Stimulated activated CD4-positive, alpha-beta T cell treated with anti-CD3 and anti-CD28 coated beads, Interleukin-15, amount 100 ng/mL, for 1 hour (primary cell): ENCODE results near the gene PPP1R7.

Experiments used
- DNase-seq, 2 donors: peaks; one replicate each; pipeline ENCODE4 v3.0.0-alpha.2; 2020; ENCODE audit warnings: low read depth in 1 of 2, low spot score in 1 of 2

The PPP1R7 gene

DNA sequence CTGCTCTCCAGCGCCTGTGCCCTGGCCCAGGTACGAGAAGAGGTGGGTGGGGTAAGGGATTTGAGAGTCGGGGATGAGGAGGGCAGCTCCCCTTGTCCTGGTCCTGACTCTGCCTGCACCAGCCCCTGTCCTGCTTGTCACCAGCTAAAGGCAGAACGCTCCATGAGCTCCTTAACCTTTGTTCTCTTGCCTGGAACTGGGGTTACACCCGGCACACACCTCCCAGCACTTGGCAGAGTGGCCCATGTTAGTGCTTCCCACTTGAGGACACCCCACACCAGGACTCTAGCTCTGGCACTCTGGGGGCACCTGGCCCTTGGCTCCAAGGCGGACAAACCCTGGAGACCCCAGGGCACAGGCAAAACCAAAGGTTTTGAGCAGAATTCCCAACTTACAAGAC, 57.4 kb downstream of the PPP1R7 start:
- no peak for DNase-seq

DNA sequence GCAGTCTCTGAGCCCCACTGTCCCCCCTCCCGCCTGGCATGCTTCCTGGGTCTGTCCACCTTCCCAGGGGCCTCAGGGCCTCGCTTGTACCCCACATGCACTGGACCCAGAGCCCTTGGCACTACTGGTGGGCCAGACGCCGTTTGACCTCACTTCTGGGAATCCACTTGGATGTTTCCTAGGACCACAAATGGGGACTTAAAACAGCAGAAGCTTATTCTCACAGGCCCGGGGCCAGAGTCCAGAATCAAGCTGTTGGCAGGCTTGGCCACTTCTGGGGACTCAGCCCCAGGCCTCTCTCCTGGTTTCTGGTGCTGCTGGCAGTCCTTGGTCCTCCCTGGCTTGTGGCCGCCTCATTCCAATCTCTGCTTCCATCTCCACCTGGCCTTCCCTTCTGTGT, 57.8 kb downstream of the PPP1R7 start:
- DNase-seq, result no peak

DNA sequence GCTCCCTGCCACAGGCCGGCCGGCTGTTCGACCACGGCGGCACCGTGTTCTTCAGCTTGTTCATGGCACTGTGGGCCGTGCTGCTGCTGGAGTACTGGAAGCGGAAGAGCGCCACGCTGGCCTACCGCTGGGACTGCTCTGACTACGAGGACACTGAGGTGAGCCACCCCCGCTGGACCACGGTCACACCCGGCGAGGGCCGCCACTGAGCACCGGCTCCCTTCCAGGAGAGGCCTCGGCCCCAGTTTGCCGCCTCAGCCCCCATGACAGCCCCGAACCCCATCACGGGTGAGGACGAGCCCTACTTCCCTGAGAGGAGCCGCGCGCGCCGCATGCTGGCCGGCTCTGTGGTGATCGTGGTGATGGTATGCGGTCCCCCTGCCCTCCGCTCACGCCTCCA, 59.0 kb downstream of the PPP1R7 start:
- DNase-seq, result no peak

DNA sequence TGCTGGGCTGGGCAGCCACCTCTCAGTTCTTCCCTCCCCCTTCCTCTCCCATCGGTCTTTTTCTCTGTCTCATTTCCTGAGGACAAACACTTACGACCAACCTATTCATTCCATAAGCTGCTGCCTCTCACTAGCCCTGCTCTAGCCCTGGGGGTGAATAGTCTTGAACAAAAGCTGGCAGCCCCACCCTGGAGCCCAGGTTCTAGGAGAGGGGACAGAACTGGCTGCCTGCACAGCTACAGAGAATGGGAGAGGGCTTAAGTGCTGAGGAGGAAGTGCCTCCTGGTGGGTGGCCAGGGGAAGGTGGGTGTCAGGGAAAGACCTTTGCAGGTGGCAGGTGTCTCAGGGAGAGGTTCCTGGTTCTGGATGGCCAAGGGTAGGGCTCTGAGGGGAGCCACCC, 61.0 kb downstream of the PPP1R7 start:
- no peak for DNase-seq

DNA sequence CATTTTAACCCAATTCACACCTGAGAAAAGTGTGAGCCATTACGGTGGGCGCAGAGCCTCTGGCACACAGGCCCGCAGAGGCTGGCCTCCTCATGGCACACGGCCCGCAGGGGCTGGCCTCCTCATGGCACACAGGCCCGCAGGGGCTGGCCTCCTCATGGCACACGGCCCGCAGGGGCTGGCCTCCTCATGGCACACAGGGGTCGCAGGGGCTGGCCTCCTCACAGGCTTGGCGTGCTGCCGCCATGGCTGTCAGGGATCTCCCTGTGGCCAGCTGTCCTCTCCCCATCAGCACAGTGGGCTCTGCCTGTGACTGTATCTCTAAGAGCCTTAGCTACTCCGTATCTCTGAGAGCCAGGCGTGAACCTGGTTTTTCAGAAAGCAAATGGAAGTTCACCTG, 62.8 kb downstream of the PPP1R7 start:
- DNase-seq, result no peak

DNA sequence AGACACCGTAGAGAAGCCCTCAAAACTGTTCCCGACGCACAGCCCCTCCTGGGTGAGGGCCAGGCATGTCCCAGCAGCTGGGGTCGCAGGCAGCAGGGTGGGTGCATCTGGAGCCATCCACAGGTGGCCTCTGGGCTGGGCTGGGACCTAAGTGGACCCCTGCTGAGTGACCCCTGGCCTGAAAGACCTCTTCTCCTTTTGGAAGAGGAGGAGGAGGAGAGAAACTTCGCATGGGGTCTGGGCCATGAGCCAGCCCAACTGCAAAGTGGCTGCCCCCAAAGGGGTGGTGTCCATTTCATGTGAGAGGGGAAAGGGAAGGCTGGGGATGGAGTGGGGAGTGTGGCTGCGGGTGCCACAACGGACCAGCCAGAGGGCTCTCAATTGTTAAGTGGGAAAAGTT, 63.3 kb downstream of the PPP1R7 start:
- no peak for DNase-seq

DNA sequence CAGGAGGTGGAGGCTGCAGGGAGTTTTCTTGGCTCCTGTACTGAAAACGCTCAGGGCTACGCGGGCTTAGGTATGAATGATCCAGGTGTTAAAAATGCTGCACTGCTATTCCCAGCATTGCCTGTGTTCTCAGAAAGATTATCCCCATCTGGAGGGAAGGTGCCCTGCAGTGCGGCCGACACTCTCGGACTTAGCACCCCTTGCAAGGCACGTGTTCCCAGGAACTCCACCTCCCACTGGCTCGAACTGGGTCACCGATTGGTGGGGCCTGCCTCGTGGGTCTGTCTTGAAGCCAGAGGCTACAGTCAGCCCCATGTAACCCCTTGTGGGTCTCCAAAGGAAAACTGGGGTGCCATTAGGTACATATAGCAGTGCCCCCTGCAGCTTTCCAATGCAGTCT, 63.9 kb downstream of the PPP1R7 start:
- no peak for DNase-seq

DNA sequence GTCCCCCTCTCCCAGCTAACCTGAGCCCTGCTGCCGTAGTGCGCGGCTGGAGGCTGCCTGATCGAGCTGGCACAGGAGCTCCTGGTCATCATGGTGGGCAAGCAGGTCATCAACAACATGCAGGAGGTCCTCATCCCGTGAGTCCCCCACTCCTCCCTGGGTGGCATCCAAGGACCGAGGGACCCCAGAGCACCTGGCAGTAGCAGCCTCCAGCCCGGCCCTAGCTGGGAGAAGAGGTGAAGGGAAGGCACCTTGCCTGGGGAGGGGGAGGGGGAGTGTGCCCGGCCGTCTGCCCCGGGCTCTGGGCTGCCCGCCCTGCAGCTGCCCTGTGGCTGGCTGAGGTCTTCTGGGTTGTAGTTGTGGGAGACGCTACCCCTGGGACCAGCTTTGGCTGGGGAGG, 64.5 kb downstream of the PPP1R7 start:
- no peak for DNase-seq

DNA sequence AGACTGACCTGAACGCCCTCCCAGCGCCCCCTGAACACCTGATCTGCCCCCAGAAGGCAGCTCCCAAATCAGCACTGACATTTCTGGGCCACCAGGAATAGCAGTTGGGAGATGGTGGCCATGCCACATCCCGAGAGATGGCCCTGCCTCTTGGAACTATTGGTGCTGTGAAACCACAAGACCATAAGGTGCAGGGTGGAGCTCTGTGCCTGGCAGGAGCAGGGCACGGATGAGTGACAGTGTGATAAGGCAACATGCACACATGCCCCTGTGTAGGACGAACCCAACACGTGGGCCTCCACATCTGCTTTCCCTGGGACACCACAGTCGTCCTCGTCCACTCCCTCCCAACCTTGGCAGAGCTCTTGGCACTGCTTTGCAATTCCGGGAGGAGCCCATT, 65.2 kb downstream of the PPP1R7 start:
- DNase-seq, result no peak

DNA sequence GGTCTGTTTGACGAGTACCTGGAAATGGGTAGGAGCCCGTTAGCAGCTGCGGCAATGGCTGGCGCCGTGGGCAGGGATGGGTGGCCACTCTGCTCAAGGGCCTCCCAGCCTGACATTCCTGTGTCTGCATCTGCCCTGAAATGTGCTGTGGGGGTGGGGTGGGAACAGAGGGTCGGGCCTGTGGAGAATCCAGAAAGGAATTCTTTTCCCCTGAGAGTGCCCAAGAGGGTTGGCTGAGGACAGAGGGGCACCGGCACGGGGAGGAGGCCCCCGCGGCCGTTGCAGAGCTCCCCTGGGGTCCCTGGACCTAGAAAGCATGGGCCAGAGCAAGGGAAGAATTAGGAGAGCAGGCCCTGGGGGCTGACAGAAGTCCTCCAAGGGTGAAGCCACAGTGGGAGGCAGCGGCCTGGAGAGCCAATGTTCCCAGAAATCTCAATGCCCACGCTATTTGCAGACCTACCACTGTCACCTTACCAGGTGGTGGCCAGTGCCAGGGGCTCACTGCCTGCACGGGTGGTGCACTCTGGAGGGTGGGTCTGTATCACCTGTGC, 66.0 kb downstream of the PPP1R7 start:
- DNase-seq, result no peak

DNA sequence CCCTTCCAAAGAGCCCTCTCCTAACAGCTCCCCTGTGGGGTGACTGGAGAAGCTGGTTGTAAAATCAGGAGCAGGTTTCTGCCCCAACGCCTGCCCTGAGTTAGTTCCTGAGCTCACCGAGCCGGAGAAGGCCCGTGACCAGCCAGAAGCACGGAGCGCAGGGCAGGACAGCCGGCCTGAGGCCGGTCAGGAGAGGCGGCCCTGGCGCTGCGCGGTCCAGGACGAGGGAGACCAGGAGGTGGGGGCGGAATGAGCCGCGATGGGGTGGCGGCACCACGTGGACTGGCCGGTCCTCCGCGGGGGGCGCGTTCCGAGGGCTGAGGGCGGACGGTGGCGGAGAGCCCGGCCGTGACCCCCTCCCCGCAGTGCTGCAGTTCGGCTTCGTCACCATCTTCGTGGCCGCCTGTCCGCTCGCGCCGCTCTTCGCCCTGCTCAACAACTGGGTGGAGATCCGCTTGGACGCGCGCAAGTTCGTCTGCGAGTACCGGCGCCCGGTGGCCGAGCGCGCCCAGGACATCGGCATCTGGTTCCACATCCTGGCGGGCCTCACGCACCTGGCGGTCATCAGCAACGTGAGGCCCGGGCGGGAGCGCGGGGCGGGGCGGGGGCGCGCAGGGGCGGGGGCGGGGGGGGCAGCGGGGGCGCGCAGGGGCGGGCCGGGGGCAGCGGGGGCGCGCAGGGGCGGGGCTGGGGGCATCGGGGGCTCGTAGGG, 67.2 kb downstream of the PPP1R7 start:
- peak; percentile 11 to 14 for DNase-seq

DNA sequence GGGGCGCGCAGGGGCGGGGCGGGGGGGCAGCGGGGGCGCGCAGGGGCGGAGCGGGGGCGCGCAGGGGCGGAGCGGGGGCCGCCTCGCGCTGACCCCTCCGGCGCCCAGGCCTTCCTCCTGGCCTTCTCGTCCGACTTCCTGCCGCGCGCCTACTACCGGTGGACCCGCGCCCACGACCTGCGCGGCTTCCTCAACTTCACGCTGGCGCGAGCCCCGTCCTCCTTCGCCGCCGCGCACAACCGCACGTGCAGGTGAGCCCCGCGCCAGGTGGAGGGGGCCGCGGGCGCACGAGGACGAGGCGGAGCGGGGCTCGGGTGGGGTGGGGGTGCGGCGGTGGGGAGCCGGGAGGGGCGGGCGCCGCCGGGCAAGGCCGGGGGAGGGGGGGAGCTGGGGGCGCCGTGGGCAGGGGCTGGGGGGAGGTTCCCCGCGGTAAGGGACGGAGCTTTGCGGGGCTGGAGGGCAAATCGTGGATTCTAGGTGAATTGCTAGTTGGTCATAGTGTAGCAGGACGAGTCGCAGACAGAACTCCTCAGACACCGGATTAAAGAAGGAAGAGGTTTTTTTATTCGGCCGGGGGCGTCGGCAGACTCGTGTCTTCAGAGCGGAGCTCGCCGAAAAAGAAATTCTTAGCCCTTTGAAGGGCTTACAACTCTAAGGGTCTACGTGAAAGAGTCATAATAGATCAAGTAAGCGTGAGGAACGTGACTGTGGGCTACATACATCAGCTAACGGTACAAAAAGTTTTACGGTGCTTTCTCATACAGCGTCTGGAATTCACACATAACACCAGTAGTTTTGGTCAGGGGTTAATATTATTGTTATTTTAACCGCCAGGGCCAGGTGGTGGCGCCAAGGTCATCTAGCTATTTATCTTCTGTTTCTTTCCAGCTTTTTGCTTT, 68.1 kb downstream of the PPP1R7 start:
- peak in 1 of 2 donors; percentile 18 for DNase-seq

DNA sequence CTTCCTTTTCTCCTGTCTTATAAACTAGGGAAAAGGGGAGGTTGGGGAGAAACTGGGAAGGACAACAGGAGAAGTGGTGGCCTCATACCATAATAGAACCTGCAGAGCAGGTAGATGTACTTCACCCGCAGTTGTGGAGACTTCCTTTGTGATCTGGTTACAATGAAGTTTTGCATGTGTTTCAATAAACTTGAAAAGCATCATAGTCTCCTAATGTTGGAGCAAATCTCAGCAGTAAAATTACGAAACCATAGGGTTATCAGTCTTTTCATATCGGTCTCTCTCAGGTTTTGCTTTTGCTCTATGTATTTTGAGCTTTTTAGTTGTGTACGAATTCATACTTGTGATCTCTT, 68.7 kb downstream of the PPP1R7 start:
- DNase-seq, result no peak

DNA sequence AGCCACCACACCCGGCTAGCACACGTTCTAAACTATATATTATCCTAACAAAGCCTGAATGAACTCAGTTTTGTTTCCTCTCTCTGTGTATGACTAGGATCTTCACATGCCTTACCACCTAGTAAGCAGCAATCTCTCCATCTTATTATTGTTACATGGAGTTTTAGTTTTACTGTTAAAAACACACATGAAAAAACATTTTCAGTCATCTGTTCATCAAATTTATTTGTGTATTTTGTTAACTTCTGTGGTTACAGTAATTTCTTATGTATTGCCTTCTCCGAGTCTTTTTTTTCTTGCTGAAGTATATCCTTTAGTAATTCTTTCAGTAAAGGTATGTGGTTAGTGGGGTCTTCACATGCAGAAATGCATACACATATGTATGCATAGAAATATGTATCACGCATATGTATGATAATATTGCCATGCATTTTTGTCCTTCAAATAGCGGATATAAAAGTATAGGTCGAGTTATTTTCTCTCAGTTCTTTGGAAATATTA, 69.6 kb downstream of the PPP1R7 start:
- DNase-seq, result no peak

DNA sequence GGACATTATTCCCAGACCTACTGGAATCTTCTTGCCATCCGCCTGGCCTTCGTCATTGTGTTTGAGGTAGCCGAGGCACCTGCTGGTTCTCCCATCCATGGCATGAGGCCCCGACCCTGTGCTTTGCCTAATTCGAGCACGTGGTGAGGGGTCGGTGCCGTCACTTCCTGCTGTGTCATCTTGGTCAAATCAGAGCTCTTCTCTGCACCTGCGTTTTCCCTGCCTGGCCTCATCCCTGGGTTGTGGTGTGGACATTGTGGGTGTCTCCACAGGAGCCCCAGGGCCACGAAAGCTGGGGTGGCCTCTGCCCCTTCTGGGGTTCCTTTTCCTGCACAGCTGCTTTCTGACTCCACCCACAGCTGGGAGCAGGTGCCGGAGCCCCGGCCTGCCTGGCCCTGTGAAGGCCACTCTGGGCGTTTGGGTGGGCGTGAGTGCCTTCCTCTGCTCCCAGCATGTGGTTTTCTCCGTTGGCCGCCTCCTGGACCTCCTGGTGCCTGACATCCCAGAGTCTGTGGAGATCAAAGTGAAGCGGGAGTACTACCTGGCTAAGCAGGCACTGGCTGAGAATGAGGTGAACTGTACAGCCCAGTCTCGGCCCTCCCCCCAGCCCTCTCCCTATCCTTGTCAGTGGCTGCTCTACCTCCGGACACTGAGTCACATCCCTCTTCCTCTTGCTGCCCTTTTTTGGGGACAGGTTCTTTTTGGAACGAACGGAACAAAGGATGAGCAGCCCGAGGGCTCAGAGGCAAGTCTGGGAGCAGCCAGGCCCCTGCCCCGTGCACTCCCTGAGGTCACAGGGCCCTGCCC, 73.1 kb downstream of the PPP1R7 start:
- DNase-seq, result no peak

DNA sequence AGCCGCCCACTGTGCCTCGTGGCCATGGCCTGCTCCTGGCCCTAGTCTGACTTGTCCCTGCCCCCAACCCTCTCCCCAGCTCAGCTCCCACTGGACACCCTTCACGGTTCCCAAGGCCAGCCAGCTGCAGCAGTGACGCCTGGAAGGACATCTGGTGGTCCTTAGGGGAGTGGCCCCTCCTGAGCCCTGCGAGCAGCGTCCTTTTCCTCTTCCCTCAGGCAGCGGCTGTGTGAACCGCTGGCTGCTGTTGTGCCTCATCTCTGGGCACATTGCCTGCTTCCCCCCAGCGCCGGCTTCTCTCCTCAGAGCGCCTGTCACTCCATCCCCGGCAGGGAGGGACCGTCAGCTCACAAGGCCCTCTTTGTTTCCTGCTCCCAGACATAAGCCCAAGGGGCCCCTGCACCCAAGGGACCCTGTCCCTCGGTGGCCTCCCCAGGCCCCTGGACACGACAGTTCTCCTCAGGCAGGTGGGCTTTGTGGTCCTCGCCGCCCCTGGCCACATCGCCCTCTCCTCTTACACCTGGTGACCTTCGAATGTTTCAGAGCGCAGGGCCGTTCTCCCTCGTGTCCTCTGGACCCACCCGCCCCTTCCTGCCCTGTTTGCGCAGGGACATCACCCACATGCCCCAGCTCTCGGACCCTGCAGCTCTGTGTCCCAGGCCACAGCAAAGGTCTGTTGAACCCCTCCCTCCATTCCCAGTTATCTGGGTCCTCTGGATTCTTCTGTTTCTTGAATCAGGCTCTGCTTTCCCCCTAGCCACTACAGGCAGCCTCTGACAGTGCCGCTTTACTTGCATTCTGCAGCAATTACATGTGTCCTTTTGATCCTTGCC, 74.0 kb downstream of the PPP1R7 start:
- no peak for DNase-seq

DNA sequence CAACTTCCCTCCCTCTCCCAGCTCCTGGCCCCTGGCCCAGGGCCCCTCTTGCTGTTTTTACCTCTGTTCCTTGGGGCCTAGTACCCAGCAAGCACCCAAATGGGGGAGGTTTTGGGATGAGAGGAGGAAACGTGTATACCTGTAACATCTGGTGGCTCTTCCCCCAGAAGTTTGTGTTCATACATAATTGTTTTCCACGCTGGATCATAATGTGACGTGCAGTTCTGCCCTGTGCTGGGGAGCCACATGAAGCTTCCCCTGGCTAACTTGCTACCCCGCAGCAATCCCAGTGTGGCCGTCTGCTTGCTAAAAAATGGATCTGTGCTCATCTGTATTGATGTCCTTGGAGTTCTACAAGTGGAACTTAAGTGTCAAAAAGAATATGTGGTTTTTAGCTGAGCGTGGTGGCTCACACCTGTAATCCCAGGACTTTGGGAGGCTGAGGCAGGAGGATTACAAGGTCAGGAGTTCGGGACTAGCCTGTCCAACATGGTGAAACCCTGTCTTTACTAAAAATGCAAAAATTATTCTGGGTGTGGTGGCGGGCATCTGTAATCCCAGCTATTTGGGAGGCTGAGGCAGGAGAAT, 74.7 kb downstream of the PPP1R7 start:
- no peak for DNase-seq

DNA sequence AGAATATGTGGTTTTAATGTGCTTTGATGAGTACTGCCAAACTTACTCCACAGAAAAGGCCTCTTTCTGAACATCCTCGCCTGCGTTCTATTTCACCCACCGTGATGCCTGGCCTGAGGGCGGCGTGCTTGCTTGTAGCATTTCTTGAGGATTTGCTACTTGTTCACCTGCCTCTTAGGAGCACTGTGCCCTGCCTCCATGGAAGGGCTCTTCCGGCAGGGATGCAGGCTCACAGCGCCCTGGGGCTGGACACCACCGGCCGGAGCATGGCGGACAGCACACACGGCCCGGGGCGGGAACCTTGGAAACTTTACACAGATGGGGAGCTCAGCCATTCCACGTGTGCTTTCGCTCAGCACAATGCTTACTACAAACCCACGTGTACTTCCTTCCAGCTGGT, 75.3 kb downstream of the PPP1R7 start:
- DNase-seq, result no peak

DNA sequence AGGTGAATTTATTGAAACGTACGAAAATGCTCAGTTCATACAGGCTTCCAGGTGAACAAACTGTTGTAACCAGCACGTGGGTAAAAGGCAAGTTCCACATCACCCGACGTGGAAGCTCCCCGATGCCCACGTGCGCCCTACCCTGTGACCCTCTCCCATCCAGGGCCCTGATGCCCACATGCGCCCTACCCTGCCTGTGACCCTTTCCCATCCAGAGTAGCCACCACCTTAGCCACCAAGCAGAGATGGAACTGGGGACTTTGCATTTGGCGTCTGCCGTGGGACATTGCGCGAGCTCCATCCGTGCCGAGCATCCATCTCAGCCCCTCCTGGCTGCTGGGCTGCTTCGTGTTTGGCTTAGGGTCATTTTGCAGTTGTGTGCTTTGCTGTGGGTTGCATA, 75.7 kb downstream of the PPP1R7 start:
- DNase-seq, result no peak
